NCI-H69 (cell line): ENCODE data around the gene MCM9.

ENCODE experiments used
- DNase-seq: peaks from one replicate; lab custom pipeline; 2025; lab: John Stamatoyannopoulos, UW

MCM9 gene

DNA sequence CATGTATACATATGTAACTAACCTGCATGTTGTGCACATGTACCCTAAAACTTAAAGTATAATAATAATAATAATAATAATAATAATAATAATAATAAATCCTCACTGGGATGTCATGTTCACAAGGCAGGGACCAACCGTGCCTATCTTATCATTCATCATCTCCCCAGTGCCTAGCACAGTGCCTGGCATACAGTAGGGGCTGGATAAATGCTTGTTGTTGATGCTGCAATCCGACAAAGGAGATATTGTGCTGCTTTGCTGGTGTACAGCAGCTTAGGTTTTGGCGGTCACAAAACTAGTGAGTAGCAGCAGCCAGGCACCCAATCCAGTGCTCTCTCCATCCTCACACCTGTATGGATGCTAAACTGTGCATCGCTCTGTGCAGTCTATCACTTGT, 135.1 kb downstream of the MCM9 start:
- no peak for DNase-seq

DNA sequence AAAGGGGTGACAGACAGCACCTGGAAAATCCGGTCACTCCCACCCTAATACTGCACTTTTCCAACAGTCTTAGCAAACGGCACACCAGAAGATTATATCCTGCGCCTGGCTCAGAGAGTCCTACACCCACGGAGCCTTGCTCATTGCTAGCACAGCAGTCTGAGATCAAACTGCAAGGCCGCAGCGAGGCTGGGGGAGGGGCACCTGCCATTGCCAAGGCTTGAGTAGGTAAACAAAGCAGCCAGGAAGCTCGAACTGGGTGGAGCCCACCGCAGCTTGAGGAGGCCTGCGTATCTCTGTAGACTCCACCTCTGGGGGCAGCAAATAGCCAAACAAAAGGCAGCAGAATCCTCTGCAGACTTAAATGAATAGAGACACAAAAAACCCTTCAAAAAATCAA, 138.4 kb downstream of the MCM9 start:
- peak; percentile 89 for DNase-seq

DNA sequence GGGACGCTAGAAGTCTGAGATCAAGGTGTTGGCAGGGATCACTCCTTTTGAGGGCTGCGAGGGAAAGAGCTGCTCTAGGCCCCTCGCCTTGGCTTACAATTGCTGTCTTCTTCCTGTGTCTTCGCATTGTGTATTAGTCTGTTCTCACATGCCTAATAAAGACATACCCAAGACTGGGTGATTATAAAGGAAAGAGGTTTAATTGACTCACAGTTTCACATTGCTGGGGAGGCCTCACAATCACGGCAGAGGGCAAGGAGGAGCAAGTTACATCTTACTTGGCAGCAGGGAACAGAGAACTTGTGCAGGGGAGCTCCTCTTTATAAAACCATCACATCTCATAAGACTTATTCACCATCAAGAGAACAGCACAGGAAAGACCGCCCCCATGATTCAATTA, 143.5 kb downstream of the MCM9 start:
- DNase-seq = no peak

DNA sequence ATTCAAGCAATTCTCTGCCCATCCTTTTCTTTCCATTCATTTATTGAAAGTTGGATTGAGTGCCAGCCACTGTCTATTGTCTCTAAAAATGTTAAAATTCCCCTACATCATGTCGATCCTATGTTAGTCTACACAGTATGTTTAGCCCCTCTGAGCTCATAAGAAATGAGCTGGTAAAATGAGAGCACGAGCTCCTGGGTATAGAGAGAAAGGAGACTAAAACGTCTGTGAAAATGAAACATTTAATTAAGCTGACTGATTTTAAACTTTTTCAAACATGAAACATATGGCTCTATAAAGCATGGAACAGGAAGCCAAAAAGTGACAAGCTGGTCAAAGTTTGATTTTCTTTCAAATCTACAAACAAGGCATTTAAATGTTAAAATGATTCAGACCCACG, 145.0 kb downstream of the MCM9 start:
- no peak for DNase-seq

DNA sequence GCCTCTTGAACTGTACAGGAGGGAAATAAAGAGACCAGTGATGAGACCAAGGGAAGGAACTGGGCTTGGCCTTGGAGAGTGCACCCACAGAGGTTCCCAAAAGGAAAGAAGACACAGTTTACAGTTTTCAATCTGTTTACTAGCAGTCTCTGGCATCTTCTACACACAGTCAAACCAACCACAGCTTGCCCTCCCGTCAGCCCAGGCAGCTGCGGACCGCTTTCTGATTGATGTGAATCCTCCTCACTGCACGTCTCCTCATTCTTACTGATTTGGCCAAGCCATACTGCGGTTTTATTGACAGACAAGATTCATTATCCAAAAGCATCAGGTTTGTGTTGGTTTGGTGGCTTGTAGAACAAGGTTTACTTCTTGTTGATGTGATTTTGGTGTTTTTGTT, 145.5 kb downstream of the MCM9 start:
- no peak for DNase-seq

DNA sequence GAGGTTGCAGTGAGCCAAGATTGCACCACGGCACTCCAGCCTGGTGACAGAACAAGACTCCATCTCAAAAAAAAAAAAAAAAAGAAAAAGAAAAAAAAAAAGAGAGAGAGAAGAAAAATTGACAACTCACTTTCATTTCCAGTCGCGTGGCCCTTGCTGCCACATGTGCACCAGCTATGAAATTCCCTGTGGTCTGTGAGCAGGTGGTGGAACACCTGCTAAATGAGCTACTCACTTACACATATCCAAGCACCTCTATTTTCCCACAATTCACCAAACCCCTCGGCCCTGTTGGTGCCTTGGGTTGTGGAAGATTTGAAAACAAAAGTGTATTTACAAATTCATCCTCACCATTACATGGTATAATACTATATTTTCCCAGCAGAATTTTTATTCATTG, 146.3 kb downstream of the MCM9 start:
- DNase-seq = peak; percentile 15

DNA sequence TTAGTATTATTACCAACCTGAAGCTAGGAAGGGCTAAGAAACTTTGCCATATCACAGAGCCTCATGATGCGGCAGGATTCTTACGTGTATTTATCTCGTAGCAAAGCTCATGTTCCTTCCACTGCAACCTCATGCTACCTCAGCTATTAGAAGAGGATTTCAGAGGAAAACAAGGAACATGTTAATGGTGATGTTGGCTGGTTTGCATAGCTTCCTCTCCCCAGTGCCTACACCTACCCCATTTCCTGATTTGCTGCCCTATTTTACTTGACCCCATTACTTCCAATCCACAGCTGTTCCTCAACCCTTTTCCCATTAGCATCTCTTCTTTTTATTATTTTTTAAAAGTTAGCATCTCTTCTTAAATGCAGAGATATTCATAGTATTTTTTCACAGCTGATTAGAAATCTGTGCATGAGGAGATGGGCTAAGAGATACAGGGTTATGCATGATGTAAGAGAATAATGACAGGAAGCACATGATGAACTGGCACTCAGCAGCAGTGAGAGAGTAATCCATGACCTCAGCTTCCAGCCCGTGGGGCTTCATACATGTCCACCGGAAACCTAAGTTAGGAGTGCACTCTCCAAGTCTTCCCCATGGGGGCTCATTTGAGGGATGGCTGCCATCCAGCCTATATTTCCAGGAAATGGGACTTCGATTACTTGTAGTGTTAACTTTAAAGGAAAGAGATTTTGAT, 147.1 kb downstream of the MCM9 start:
- peak; percentile 56 for DNase-seq

DNA sequence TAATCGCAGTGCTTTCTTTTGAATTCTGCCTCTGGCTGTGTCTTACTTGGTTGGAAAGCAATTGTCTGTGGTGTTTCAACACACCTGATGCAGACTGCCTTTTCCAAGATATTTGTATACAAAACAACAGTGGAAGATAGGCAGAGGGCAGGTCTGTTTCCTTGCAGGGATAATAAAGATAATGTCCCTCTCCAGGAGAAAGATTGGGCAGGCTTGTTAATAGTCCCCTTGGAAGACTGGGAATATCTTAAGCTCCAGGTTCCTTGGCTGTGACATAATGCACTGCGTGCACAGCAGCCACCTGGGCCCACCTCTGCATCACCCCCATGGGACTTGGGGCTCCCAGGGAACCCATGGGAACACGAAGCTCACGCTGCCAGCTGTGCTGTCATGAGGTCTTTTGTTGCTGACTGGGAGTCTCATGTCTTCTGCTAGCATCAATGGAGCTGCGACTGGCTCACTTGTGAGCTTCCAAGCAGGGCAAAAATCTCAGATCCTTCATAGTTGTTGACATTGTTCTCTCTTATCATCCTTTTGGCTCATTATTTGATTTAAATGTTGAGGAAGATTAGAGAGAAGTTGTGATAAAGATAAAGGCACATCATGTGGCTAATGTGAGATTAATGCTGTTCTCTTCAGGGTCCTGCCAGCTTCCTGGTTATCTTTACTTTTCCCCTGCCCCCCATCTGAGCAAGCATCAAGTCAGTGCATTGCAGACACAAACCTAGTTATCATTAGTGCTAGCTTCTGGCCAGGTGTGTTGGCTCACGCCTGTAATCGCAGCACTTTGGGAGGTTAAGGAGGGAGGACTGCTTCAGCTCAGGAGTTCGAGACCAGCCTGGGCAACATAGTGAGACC, 148.1 kb downstream of the MCM9 start:
- DNase-seq = peak; percentile 41

DNA sequence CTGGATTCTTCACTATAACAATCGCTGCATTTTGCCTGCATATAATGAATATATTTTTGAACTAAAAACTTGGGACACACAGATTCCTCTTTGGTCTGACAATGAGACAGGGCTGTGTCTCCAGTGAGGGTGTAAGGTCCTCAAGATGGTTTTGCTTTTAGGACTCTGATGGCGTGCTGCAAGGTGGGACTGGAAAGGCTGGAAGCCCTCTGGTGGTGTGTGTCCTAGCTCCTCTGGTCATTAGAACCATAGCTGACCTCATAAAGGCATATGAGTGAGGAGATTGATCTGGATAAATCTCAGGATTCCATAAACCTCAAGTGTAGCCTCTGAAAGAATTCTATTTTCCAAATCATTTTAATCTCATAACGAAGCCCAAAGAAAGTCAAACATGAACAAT, 149.4 kb downstream of the MCM9 start:
- peak; percentile 15 for DNase-seq

DNA sequence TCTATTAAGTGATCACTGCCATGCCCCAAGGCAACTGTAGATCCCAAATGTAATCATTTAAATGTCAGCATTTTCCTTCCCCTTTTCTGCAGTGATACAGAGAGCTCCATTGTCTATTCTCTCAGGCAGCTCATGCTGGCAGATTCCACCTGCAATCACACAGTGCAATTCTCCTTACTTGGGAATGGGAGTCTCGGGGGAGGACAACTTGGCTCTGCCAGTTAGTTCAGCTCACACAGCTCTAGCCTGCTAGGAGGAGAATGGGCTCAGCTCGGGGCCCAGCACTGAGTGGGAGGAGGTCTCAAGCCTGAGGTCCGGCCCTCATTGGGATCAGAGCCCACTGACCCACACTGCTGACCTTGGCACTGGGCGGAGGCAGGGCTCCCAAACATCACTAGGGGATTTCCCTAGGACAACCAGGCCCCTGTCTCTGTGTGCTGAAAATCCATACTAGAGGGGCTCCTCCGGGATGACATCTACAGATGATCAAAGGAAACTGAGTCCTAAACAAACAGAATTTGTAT, 150.3 kb downstream of the MCM9 start:
- peak; percentile 80 for DNase-seq

DNA sequence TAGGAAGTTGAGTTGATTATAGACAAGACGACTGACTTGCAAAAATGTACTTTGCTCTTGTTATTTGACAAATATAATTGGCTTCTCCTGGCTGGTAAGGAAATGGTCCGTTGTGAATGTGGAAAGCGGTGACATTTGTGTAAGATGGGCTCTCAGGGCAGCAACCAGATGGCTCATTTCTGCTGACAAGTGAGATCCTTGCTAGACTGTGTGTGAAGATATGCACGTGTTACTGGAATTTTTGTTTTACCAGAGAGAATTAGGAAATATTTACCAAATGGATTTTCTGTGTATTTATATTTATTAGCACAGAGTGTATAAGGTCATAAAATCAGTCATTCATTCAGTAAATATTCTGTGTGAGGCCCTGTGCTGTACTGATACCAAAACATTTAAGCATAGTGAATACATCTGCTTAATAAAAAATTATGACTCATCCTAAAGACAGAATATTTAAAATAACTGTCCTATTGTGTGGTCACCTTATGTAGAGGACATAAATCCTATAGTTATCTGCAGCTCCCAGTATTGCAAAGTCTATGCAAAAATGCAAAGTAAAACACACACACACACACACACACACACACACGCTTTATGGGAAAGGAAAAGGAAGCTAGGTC, 150.9 kb downstream of the MCM9 start:
- peak; percentile 24 for DNase-seq

DNA sequence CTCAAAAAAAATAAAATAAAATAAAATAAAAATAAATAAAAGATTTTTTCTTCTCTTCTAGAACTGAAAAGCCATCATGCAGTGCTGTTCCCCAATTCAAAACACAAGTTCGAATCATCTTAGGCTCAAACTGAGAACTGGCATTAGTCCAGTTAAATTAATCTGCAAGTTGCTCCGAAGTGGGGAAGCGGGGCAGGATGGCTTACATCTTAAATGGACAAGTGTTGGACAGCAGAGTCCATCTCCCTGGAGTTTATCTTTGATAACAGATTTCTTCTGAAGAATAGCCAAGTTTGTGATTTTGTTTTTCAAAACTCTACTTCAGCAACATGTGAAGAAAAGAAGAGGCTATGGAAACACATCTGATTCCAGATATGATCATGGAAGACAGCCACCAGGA, 152.3 kb downstream of the MCM9 start:
- DNase-seq = no peak

DNA sequence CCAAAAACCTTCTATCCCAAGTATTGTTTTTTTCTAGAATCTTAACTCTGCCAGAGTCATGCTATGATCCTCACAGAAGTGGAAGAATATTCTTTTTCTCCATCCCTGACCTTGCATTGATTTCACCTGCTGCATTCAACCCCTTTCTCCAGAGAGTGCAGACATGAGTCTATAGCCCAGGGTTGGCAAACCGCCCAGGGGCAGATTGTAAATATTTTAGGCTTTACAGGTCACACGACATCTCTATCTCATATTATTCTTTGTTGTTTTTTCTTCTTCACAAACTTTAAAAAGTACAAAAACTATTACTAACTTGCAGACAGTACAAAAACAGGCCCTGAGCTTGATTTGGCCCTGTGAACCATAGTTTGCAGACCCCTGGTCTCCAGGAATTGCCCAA, 153.1 kb downstream of the MCM9 start:
- DNase-seq = peak; percentile 52

DNA sequence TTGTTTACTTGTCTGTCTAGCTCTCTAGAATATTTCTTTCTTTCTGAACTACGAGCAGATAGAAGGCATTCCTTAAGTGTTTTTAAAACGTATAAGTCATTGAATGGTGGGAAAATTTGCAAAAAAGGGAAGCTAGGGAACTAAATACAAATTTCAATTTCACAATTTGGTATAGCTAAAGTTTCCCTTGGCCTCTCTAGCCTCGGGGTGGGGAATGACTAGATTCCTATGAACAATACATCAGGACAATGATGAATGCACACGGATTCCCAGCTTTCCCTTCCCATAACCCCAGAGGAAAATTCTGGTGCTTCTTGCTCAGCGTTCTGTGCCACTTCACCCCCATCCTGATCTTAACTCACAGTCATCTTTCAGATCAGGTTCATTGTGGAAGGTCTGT, 154.3 kb downstream of the MCM9 start:
- no peak for DNase-seq

DNA sequence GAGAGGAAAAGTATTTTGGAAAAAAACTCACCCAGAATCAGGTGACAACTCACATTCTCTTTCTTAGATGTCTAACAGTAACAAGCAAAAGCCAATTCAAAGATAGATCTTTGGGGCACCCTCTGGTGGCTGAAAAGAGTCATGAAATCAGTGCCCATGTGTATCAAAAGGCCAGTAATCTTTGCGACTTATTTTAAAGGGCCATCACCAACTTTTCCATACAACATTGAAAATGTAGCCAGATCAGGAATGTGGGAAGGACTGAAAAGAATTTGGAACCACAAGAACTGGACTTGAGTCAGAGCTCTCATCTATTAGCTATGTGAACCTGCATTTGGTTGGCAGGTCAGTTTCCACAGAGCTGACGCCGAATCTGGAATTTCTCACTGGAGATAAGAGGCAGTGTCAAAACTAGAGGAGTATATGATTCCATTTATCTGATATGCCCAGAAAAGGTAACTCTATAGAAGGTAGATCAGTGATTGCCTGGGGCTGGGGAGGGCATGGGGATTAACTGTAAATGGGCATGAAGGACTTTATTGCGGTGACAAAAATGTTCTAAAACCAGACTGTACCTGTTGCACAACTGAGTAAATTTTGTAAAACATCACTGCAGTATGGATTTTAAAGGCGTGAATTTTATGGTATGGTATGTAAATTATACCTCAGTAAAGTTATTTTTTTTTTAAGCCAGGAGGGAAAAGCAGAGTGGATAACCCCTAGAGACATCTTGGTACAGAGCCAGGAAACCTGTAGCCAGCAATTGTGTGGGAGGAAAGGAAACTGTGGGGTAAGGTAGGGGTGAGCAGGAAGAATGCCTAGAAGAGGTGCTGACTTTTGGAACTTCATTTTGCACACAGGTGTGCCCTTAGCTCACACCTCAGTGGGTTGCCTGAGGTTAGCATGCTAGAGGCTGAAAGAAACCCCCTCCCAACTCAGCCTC, 158.1 kb downstream of the MCM9 start:
- DNase-seq = peak; percentile 88

DNA sequence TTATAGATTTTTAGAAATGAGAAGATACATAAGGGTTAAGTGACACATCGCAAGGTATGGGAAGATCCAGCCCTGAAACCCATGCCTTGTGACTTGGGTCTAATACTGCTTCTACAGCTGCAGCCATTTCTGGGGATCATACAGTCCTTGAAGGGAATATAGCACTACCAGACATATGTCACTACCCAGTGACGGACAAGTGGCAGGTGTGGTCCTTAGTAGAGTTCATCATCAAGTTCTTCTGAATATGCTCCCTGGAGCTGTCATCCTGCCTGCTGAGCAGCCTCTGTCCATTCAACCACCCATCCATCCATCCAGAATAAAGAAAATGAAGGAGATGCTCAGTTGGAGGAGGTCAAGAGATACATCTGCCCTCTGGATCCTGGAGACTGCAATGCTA, 159.6 kb downstream of the MCM9 start:
- DNase-seq = no peak

DNA sequence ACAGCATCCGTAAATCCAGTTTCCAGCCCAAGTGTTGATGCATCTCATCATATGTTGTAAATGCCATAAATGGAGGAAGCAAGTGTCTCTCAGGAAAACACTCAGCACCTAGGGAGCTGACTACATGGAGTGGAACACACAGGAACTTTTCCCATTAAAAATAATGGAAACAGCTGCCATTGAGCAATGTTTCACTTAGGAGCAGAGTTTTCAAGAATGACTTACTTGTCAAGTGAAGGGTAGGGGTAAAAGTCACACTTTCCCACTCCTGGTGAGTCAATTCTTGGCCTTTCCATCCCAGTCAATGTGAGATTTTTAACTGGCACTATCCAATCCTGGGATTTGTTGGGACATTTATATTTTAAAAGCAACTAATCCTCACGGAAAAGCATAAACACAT, 160.4 kb downstream of the MCM9 start:
- DNase-seq = no peak

DNA sequence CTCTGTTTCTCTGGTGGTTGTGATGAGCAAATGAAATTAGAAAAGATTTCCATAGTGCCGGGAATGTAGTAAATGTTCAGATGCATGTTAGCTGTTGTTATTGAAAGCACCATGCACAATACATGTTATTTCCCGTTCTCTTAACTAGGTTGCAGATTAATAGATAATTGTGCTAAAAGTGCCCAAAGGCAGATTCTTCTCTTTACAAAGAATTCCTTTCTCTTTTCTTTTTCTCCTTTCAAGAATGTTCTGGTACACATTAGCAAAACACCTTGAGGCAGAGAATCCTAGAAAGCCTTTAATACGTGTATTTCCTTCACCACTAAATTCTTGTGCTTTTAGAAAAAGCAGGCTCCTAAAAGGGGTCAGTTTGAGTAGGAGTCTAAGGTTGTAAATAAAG, 162.1 kb downstream of the MCM9 start:
- DNase-seq = no peak

DNA sequence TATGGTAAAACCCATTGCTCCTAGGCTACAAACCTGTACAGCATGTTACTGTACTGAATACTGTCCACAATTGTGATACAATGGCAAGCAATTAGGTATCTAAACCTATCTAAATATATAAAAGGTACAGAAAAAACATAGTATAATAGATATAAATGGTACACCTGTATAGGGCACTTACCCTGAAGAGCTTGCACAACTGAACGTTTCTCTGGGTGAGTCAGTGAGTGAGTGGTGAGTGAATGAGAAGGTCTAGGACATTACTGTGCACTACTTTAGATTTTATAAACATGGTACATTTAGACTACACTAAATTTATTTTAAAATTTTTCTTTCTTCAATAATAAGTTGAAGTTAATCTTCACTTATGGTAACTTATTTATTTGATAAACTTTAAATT, 163.7 kb downstream of the MCM9 start:
- DNase-seq = peak; percentile 81

DNA sequence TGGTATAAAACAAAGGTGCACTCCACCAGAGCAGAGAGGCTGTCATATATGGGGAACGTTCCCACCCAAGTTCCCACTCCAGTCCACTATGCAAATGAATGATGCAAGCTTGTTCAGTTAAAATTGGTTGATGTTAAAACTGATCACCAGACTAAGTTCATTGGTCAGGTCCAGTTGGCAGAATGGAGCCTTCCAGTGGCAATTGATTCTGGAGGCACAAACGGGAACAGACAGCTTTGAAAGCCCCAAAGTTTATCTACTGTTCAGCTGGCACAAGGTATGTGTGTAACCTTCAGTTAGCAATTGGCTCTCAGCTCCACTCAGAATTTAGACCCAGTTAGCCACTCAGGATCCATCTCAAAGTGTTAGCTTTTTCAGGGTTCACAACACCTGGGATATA, 164.1 kb downstream of the MCM9 start:
- no peak for DNase-seq

DNA sequence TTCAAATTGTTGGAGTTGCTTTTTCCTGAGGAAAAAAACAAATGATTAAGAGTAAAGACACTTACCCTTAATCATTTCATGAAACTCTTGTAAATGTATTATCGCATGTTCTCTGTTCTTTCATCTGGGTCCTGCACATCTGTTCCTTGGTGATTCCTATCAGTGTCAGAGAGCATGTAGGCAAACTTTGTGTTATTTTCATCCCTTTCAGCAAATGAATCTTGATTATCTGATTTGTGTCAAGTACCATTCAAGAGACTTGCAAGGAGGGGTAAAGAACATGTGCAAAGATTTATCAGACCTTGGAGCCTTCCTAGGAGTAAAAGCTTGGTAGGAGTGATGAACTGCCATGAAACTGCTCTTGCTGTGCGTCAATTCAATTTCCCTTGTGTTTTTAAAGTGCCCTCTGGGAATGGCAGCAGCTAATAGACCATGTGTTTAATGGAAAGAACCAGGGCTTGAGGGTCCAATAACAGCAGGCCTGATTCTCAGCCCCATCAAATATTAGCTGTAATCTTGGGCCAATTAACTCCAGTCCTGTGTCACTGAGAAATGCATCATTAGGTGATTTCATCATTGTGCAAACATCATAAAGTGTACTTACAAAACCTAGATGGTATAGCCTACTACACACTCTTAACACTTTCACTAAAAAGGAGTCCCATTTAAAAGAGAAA, 164.7 kb downstream of the MCM9 start:
- DNase-seq = peak; percentile 98
